Parathyroid adenoma (tissue), 2 donors: ENCODE results near the gene PCDHA1.

Experiments used
- H2AFZ ChIP-seq: fragments of 300-600 bp; sonication (generic); one replicate; pipeline ENCODE4 v1.7.0; 2017; ENCODE audit warnings: antibody characterized with exemption, mild to moderate bottlenecking
- H3K27ac ChIP-seq: fragments of 300-600 bp; sonication (generic); one replicate; pipeline ENCODE4 v1.7.0; 2017
- H3K27me3 ChIP-seq: fragments of 300-600 bp; sonication (generic); one replicate; pipeline ENCODE4 v1.7.0; 2017; ENCODE audit warnings: low read length; ENCODE audit not compliant: control insufficient read depth, insufficient read depth
- H3K36me3 ChIP-seq: fragments of 300-600 bp; sonication (generic); one replicate; pipeline ENCODE4 v1.7.0; 2017; ENCODE audit warnings: low read length; ENCODE audit not compliant: control insufficient read depth, insufficient read depth
- H3K4me1 ChIP-seq: fragments of 300-600 bp; sonication (generic); one replicate; pipeline ENCODE4 v1.7.0; 2017; ENCODE audit warnings: control low read depth
- H3K4me2 ChIP-seq: fragments of 300-600 bp; sonication (generic); one replicate; pipeline ENCODE4 v1.7.0; 2017; ENCODE audit warnings: low read length
- H3K4me3 ChIP-seq: fragments of 300-600 bp; sonication (generic); one replicate; pipeline ENCODE4 v1.7.0; 2017; ENCODE audit warnings: low read depth, low read length
- H3K79me2 ChIP-seq: fragments of 300-600 bp; sonication (generic); one replicate; pipeline ENCODE4 v1.7.0; 2017; ENCODE audit warnings: control low read depth
- H3K9ac ChIP-seq: fragments of 300-600 bp; sonication (generic); one replicate; pipeline ENCODE4 v1.7.0; 2017; ENCODE audit warnings: mild to moderate bottlenecking
- H3K9me3 ChIP-seq: fragments of 300-600 bp; sonication (generic); one replicate; pipeline ENCODE4 v1.7.0; 2017; ENCODE audit warnings: low read length; ENCODE audit not compliant: control insufficient read depth
- TF ChIP-seq, protein P1 (sequence below): fragments of 300-600 bp; sonication (generic); IDR thresholded peaks from one replicate; pipeline ENCODE4 v1.7.0; 2017; ENCODE audit warnings: antibody characterized with exemption, mild to moderate bottlenecking
- donor health status: primary hyperparathyroidism.

The PCDHA1 gene

DNA sequence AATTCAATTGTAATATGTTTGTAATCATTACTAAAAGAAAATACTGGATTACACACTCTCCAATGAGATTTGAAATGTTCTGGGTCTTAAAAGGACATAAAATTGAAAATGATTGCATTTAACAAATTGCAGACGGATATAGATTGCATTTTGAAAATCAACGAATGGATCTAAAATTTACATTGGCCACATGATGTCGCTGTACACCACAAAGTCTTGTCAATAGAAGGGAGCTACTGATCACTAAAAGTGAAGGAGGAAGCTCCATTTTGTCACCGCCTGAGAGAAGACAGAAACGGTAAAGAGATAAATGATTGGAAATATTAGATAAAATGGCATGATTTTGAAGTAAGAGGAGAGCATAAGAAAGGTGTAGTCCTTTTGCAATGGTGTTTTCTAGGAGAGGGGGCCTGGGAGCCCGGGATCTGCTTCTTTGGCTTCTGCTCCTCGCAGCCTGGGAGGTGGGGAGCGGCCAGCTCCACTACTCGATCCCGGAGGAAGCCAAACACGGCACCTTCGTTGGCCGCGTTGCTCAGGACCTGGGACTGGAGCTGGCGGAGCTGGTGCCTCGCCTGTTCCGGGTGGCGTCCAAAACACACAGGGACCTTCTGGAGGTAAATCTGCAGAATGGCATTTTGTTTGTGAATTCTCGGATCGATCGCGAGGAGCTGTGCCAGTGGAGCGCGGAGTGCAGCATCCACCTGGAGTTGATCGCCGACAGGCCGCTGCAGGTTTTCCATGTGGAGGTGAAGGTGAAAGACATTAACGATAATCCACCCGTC is at the start of gene PCDHA1:
TSS of gene PCDHA1 (plus strand) at position 236 of the 782 bp plus-strand sequence.
- H3K4me1 ChIP-seq, result no peaks in the 10 kb centered on the region
- H3K9ac ChIP-seq, result no peak within 1 kb of the TSS
- no peak within 1 kb of the TSS for H3K4me3 ChIP-seq
- H2AFZ ChIP-seq, result no peak within 1 kb of the TSS
- no peak within 1 kb of the TSS for H3K4me2 ChIP-seq
- peaks cover 6% of the 10 kb centered on the region for H3K9me3 ChIP-seq
- TF ChIP-seq, protein P1, sequence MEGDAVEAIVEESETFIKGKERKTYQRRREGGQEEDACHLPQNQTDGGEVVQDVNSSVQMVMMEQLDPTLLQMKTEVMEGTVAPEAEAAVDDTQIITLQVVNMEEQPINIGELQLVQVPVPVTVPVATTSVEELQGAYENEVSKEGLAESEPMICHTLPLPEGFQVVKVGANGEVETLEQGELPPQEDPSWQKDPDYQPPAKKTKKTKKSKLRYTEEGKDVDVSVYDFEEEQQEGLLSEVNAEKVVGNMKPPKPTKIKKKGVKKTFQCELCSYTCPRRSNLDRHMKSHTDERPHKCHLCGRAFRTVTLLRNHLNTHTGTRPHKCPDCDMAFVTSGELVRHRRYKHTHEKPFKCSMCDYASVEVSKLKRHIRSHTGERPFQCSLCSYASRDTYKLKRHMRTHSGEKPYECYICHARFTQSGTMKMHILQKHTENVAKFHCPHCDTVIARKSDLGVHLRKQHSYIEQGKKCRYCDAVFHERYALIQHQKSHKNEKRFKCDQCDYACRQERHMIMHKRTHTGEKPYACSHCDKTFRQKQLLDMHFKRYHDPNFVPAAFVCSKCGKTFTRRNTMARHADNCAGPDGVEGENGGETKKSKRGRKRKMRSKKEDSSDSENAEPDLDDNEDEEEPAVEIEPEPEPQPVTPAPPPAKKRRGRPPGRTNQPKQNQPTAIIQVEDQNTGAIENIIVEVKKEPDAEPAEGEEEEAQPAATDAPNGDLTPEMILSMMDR, result no peak
- no peaks in the 10 kb centered on the region for H3K79me2 ChIP-seq
- peaks cover 7% of the 10 kb centered on the region for H3K36me3 ChIP-seq
- H3K27me3 ChIP-seq, result no peaks in the 10 kb centered on the region
- H3K27ac ChIP-seq, result no peak within 1 kb of the TSS

DNA sequence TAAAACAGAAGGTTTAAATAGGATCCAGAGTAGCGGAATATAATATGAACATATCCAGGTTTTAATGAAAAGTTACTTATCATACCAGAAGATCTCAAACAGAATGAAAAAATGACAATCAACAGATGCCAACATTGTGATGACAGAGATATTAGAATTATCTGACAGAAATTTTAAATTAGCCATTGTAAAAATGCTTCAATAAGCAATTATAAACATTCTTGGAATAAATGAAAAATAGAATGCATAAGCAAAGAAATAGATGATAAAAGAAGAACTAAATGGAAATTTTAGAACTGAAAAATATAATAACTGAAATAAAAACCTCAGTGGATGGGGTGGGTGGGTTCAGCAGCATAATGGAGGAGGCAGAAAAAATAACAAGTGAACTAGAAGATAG is 48.5 kb upstream of the PCDHA1 start:
- H3K4me3 ChIP-seq, result no peak overlapping the region
- TF ChIP-seq, protein P1, result no peak
- H3K27me3 ChIP-seq, result no peaks in the 10 kb centered on the region
- no peaks in the 10 kb centered on the region for H3K4me1 ChIP-seq
- H3K4me2 ChIP-seq, result no peak overlapping the region
- H3K9me3 ChIP-seq, result no peaks in the 10 kb centered on the region
- H3K9ac ChIP-seq, result no peak overlapping the region
- no peaks in the 10 kb centered on the region for H3K36me3 ChIP-seq
- H3K27ac ChIP-seq, result no peak overlapping the region
- H2AFZ ChIP-seq, result no peak overlapping the region
- H3K79me2 ChIP-seq, result no peaks in the 10 kb centered on the region

- H2AFZ ChIP-seq, result no peak overlapping the region
- H3K27ac ChIP-seq, result no peak overlapping the region
- no peak overlapping the region for H3K4me2 ChIP-seq
- H3K36me3 ChIP-seq, result no peaks in the 10 kb centered on the region
- TF ChIP-seq, protein P1, result no peak
- no peak overlapping the region for H3K4me3 ChIP-seq
- H3K9me3 ChIP-seq, result no peaks in the 10 kb centered on the region
- H3K27me3 ChIP-seq, result no peaks in the 10 kb centered on the region
- H3K79me2 ChIP-seq, result no peaks in the 10 kb centered on the region
- H3K9ac ChIP-seq, result no peak overlapping the region
- H3K4me1 ChIP-seq, result no peaks in the 10 kb centered on the region
These were observed 44.0 kb upstream of the PCDHA1 start for GRCh38 chr5:140741967-140742366.

- Histone ChIP-seq H3K4me1 (no peaks in the 10 kb centered on the region), H3K27ac (no peak overlapping the region), H3K79me2 (no peaks in the 10 kb centered on the region), H3K9me3 (peaks cover 8% of the 10 kb centered on the region), H3K4me2 (no peak overlapping the region), H3K4me3 (no peak overlapping the region), H3K9ac (no peak overlapping the region), H3K27me3 (no peaks in the 10 kb centered on the region), H3K36me3 (no peaks in the 10 kb centered on the region), H2AFZ (no peak overlapping the region)
- TF ChIP-seq, protein P1, result no peak
These were observed 32.4 kb upstream of the PCDHA1 start for GRCh38 chr5:140753561-140753960.
